Uterus (tissue), 4 donors: ENCODE measurements around the gene NOXO1. TPM values are rescaled to one million over a fixed set of nuclear protein-coding genes. Genes with fewer than 3 reads are reported as not detected.

Experiments
- DNase-seq, 2 donors: peaks; one replicate each; pipeline ENCODE4 v3.0.0-alpha.2; 2019 to 2020
- H3K27ac ChIP-seq, 2 donors: fragments of 200-600 bp; sonication (generic); 1 replicate in 1 of 2; 2 replicates in 1 of 2; pipeline ENCODE4 v1.5.1; 2016 to 2018
- H3K27me3 ChIP-seq, 2 donors: fragments of 200-600 bp; sonication (generic); one replicate each; pipeline ENCODE4 v1.5.1; 2018 to 2019; ENCODE audit warnings: control low read depth in 1 of 2
- H3K36me3 ChIP-seq, 2 donors: fragments of 200-600 bp; sonication (generic); one replicate each; pipeline ENCODE4 v1.5.1; 2019; ENCODE audit warnings: control low read depth in 1 of 2
- H3K4me1 ChIP-seq, 2 donors: fragments of 200-600 bp; sonication (generic); one replicate each; pipeline ENCODE4 v1.5.1; 2018 to 2019; ENCODE audit warnings: control low read depth in 1 of 2
- H3K4me3 ChIP-seq, 2 donors: fragments of 200-600 bp; sonication (generic); 1 replicate in 1 of 2; 2 replicates in 1 of 2; pipeline ENCODE4 v1.5.1; 2018 to 2019; ENCODE audit warnings: mild to moderate bottlenecking in 1 of 2
- H3K9me3 ChIP-seq, 2 donors: fragments of 200-600 bp; sonication (generic); one replicate each; pipeline ENCODE4 v1.5.1; 2019; ENCODE audit warnings: control low read depth in 1 of 2
- POLR2A ChIP-seq, 2 donors: fragments of 450-650 bp; IDR thresholded peaks; one replicate each; pipeline ENCODE4 v1.6.1; 2016; ENCODE audit warnings: antibody characterized with exemption in 2 of 2, mild to moderate bottlenecking in 1 of 2, moderate library complexity in 1 of 2
- intact Hi-C: fragments of 100-400 bp; cut with DNase I; formaldehyde crosslinking; loops from one replicate; pipeline ENCODE4 v1.15.1; 2023; ENCODE audit warnings: low total_unique reads
- total RNA-seq, 4 donors: library from RNA; depleted of rRNA in 3 of 4; stranded (reverse); fragments of >200 nt in 3 of 4; gene quantifications; one replicate each; pipeline versions ENCODE4 v1.1.0 to v1.2.4, GENCODE V29; 2014 to 2023
- TF ChIP-seq, protein P1 (sequence below), 4 experiments: fragments of 200-600 bp in 2 of 4; fragments of 450-650 bp in 2 of 4; sonication (generic) in 2 of 4; IDR thresholded peaks; one replicate each; pipeline ENCODE4 v1.5.1; 2016 to 2019; ENCODE audit warnings: antibody characterized with exemption in 4 of 4, mild to moderate bottlenecking in 2 of 4, moderate library complexity in 1 of 4
- donor health status: DM: yes; HTN: yes; CAD: no.

The NOXO1 gene
- total RNA-seq, 4 donors from 2014 or later: 1.0 TPM; not detected in 3

DNA sequence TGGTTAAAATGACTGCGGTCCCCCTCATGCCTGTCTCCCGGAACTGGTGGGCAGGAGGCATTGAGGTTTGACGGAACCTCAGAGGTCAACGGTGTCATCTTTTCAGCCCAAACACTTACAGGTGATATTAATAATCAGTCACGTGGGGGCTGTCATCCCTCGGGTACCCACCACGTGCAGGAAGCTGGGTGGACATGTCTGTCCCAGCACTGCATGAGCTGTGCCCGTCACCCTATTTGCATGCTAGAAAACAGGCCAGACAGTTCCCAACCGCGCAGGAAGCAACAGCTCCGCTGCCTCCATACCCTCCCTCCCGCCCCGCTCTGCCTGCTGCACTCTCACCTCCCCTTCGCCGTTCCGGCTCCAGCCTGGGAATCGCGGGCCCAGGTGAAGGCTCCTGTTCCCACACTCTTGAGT is 9.9 kb upstream of the NOXO1 start:
- intact Hi-C loops: no loop called here
- Histone ChIP-seq H3K4me1 (peaks cover 0 to 16% of the 10 kb centered on the region in 2 donors), H3K9me3 (no peaks in the 10 kb centered on the region), H3K36me3 (no peaks in the 10 kb centered on the region), H3K4me3 (no peak overlapping the region), H3K27ac (no peak overlapping the region), H3K27me3 (peaks cover 14 to 20% of the 10 kb centered on the region in 2 donors)
- no peak for DNase-seq
- TF ChIP-seq, protein P1, sequence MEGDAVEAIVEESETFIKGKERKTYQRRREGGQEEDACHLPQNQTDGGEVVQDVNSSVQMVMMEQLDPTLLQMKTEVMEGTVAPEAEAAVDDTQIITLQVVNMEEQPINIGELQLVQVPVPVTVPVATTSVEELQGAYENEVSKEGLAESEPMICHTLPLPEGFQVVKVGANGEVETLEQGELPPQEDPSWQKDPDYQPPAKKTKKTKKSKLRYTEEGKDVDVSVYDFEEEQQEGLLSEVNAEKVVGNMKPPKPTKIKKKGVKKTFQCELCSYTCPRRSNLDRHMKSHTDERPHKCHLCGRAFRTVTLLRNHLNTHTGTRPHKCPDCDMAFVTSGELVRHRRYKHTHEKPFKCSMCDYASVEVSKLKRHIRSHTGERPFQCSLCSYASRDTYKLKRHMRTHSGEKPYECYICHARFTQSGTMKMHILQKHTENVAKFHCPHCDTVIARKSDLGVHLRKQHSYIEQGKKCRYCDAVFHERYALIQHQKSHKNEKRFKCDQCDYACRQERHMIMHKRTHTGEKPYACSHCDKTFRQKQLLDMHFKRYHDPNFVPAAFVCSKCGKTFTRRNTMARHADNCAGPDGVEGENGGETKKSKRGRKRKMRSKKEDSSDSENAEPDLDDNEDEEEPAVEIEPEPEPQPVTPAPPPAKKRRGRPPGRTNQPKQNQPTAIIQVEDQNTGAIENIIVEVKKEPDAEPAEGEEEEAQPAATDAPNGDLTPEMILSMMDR (IDR thresholded peaks at IDR 0.05): no peak
- TF ChIP-seq POLR2A (IDR thresholded peaks at IDR 0.05): no peak

DNA sequence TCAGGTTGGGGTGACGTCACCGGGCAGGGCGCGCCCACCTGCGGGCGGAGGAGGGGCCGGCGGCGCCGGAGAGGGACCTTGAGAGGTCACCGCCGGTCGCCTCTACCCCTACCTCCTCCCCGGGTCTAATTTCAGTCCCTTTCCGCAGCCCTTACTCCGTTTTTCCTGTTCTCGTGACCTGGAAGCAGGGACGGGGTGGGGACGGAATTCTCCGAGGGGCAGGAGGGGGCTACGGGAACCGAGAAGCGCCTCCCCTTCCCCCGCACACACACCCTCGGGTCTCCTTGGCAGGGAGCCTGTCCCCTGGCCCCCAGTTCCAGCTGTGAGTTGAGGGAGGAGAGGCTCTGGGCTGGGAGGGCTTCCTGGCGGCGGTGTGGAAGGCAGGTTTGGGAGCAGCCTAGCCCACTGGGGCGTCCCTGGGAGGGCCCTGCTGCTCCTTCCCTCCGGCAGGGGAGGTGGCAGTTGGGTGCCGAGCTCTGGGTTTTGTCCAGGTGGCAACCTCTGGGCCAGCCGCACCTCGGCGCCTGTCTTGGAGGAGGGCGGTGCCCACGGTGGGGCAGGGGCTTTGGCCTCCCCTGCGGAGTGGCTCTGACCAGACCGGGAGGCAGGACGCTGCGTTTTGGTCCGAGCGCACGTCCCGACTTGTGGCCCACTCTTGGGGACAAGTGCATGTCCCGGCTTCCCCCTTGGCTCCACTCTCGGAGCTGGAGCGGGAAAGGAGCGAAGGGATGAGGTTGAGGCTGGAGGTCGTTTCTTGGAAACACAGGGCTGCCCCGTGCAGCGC is 9.3 kb upstream of the NOXO1 start:
- TF ChIP-seq, protein P1 (IDR thresholded peaks at IDR 0.05): no peak
- TF ChIP-seq POLR2A (IDR thresholded peaks at IDR 0.05): no peak
- no peak for DNase-seq
- Histone ChIP-seq H3K4me1 (peaks cover 0 to 16% of the 10 kb centered on the region in 2 donors), H3K4me3 (no peak overlapping the region), H3K27me3 (peaks cover 14 to 20% of the 10 kb centered on the region in 2 donors), H3K27ac (no peak overlapping the region), H3K9me3 (no peaks in the 10 kb centered on the region), H3K36me3 (no peaks in the 10 kb centered on the region)
- intact Hi-C loops: no loop called here

DNA sequence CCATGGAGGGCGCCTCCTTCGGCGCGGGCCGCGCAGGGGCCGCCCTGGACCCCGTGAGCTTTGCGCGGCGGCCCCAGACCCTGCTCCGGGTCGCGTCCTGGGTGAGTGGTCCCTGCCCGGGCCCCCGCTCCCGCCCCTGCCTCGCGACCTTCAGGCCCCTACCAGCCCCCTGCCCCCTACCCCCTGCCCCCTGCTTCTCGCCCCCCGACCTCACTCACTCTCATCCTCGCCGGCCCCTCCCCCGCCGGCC is 8.8 kb upstream of the NOXO1 start:
- peaks cover 0 to 19% of the 10 kb centered on the region in 2 donors for H3K4me1 ChIP-seq
- no peaks in the 10 kb centered on the region for H3K36me3 ChIP-seq
- H3K27me3 ChIP-seq: peaks cover 14 to 20% of the 10 kb centered on the region in 2 donors
- H3K9me3 ChIP-seq: no peaks in the 10 kb centered on the region
- H3K4me3 ChIP-seq: no peak overlapping the region
- no peak for TF ChIP-seq POLR2A (IDR thresholded peaks at IDR 0.05)
- TF ChIP-seq, protein P1 (IDR thresholded peaks at IDR 0.05): no peak
- intact Hi-C loops: no loop called here
- H3K27ac ChIP-seq: no peak overlapping the region
- no peak for DNase-seq

DNA sequence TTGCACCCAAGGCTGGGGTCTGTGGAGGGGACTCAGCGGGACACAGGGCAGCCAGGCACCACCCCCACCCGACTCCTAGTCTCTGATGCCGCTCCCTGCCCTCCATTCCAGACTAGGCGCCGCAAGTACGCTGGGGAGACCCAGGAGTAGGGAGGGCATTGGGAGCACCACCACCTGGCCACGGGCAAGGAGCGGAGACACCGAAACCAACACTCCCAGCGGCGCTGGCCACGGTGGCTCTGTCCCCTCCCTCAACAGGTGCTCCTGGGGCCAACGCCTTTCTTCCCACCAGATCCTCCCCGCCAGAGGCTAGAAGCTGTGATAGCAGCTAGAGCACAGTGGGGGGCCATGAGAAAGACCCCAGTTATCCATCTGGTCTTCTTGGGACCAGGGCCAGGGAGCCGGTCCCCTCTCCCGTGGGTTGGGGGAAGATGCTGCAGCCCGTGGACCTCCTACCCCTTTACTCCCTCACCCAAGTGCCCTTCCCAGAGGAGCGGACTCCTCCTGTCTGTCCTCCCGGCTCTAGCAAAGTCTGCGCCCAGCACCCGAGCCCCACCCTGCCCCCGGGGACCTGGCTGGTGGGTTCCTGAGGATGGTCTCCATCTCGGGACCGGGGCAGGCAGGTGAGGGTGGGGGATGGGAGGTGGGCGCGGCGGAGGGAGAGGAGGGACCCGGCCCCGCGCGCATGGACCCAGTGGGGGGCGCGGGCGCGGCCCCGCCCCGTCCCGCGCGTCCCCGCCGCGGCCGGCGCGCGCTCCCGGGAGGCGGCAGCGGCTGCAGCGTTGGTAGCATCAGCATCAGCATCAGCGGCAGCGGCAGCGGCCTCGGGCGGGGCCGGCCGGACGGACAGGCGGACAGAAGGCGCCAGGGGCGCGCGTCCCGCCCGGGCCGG is 8.2 kb upstream of the NOXO1 start, which contains the start of gene SYNGR3:
Gene SYNGR3 (plus strand): TSS at position 762 of the 892 bp plus-strand sequence. CDS start 133 bp downstream, outside the sequence.
- no peaks in the 10 kb centered on the region for H3K9me3 ChIP-seq
- H3K36me3 ChIP-seq: no peaks in the 10 kb centered on the region
- H3K4me3 ChIP-seq: no peak within 1 kb of the TSS
- intact Hi-C loops: no loop called here
- TF ChIP-seq POLR2A (IDR thresholded peaks at IDR 0.05): no peak
- TF ChIP-seq, protein P1 (IDR thresholded peaks at IDR 0.05): no peak
- H3K27ac ChIP-seq: no peak within 1 kb of the TSS
- H3K27me3 ChIP-seq: peaks cover 14 to 20% of the 10 kb centered on the region in 2 donors
- no peak for DNase-seq
- peaks cover 0 to 24% of the 10 kb centered on the region in 2 donors for H3K4me1 ChIP-seq

DNA sequence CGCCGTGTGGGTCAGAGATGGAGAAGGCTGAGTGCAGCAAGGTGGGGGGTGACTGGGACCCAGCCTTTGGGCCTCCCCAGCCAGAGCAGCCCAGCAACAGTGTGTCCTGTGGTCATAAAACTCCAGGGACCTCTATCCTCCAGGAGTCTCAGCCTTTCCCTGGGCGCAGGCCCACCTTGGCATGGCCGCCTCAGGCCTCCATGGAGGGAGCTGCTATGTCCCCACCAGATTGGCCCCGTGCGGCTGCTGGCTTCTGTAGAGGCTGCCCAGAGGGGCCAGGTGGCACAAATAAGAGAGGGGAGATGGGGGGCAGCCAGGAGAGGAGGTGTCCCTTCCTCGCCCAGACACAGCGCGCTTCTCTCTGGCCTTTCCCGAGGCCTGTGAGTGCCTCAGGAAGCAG is 5.9 kb upstream of the NOXO1 start:
- Histone ChIP-seq H3K27ac (no peak overlapping the region), H3K4me3 (no peak overlapping the region), H3K27me3 (peaks cover 18 to 20% of the 10 kb centered on the region in 2 donors), H3K4me1 (peaks cover 0 to 24% of the 10 kb centered on the region in 2 donors), H3K36me3 (no peaks in the 10 kb centered on the region), H3K9me3 (no peaks in the 10 kb centered on the region)
- DNase-seq: no peak
- intact Hi-C loops: no loop called here
- TF ChIP-seq POLR2A (IDR thresholded peaks at IDR 0.05): no peak
- TF ChIP-seq, protein P1 (IDR thresholded peaks at IDR 0.05): no peak
